GM19463 (cell line): ENCODE measurements around the gene XPNPEP1.
"Not testable (repeated sequence)": the region's sequence is repeated elsewhere in the genome, so short reads cannot be mapped to it uniquely, and the experiment has no call there.

Experiments used
- ATAC-seq: cut with Tn5 transposase; IDR thresholded peaks from one replicate; pipeline ENCODE4 v1.9.1; 2021; ENCODE audit warnings: mild to moderate bottlenecking, moderate library complexity; ENCODE audit not compliant: unreplicated experiment

Gene XPNPEP1

DNA sequence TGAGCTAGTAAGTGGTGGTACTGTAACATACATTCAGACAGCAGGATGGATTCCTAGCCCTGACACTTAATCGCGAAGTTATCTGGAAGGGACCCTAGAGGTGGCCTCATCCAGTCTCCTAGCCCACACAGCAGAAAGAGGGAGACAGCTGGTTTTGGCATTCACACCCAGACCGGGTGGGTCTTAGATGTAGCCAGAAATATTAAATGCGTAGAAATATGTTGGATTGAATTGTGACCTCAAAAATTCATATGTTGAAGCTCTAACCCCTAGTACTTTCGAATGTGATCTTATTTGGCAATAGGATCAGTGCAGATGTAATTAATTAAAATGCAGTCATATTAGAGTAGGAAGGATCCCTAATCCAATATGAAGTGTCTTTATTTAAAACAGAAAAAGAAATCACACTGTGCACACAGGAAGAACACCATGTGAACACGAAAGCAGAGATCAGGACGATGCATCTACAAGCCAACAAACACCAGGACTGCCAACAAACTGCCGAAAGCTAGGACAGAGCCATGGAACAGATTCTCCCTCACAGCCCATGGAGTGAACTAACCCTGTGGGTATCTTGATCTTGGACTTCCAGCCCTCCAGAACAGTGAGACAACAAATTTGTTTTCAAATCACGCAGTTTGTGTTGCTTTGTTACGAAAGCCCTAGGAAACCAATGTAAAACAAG is 2.9 kb upstream of the XPNPEP1 start:
- no peak for ATAC-seq

- no peak for ATAC-seq
Measured at GRCh38 chr10:109924967-109925620, 1.8 kb upstream of the XPNPEP1 start.

GRCh38 chr10:109924087-109924486 is 776 bp upstream of the XPNPEP1 start:
- ATAC-seq, result no peak

- no peak for ATAC-seq
Measured at GRCh38 chr10:109922358-109922975, 844 bp downstream of the XPNPEP1 start.

GRCh38 chr10:109920016-109920415 is 3.3 kb downstream of the XPNPEP1 start:
- ATAC-seq, result no peak

- no peak for ATAC-seq
Measured at GRCh38 chr10:109919220-109919619, 4.1 kb downstream of the XPNPEP1 start.

DNA sequence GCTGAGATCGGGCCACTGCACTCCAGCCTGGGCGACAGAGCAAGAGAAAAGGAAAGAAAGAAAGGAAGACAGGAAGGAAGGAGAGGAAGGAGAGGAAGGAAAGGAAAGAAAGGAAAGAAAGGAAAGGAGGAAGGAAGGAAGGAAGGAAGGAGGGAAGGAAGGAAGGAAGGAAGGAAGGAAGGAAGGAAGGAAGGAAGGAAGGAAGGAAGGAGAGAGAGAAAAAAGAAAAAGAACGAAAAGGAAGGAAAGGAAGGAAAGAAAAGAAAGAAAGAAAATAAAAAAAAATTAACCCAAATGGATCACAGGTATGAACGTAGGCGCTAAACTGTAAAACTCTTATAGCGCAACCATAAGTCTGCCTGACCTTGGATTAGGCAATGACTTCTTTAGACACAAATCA is 4.6 kb downstream of the XPNPEP1 start:
- ATAC-seq, result not testable (repeated sequence)

DNA sequence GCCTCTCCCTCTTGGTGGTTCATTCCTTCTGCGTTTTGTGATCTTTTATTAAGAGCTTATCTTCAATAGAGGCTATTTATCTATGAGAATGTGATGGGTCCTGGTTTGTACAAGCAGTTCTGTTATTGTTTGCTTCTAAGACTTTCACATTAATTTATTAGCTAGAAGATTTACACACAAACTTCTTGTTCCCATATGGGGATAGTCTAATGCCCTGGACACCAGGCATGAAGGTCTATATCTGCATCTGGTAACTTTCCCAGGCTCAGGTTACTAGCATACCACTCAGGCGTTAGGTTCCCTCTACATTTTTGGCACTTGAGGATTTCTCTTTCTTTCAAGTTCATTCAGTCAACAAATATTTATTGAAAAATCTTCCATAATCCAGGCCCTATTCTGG is 7.7 kb downstream of the XPNPEP1 start:
- ATAC-seq, result no peak

GRCh38 chr10:109914966-109915365 is 8.3 kb downstream of the XPNPEP1 start:
- peak; percentile 24 for ATAC-seq

DNA sequence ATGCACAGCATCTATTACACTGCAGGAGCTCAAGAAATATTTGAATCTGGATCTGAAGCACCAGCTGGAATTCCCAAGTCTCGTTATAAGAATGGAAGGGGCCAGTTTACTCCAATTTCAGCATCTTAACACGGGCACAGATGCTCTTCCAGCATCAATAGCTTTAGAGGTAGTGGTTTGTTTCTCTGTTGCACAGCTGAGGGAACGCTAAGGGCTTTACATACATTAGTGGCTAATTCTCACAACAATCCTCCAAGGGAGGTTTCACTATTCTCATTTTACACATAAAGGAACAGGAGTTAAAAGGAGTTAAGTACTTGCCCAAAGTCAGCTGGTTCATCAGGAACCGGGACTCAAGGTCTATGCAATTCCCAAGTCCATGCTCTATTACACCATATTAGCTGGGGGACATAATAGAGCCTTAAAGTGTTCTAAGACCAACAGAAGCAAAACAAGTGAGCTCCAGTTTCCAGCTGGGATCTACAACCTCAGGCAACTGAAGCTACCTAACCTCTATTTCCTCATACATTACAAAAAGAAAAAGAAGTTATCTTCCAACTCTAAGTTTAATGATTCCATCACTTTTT is 9.9 kb downstream of the XPNPEP1 start:
- no peak for ATAC-seq

DNA sequence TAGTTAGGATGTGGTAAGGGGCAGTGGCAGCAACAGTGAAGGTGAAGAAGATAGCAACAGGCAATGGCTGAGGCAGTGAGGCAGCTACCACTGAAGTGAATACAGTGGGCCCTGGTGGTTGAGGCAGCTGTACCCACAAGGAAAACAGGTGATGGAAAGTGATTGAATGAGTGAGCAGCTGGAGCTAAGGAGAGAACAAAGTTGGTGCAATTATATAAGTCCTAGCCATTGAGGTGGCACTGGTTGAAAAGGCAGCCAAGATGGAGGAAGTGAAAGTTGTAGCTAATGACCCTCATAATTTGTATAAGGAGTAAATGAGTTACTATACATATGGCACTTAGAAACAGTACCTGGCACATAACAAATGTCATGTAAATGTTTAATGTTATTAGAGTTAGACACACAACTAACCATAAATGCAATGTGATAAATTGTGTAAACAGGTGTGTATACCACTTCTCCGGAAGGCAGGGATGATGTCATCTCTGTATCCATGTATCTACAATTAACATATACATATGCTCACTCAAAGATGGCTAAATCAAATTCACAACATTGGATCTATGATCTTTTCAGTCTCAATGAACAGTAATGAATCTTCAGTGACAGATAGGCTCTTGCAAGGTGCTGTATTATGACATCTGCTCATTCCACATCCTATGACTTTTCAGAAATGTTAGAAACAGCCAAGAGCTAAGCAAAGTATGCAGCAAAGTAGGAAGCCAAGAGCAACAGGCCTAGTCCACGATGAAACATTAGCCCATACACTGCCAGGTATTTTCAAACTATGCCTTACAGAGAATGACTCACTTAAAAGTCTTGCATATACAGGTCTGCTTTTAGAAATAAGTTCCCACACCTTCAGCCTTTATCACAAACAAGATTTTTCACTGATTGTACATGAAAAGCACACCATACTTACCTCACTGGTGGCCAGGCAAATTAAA is 10.7 kb downstream of the XPNPEP1 start:
- peak; percentile 78 for ATAC-seq

GRCh38 chr10:109911903-109912302 is 11.4 kb downstream of the XPNPEP1 start:
- no peak for ATAC-seq

- no peak for ATAC-seq
Measured at GRCh38 chr10:109906316-109906715, 17.0 kb downstream of the XPNPEP1 start.

DNA sequence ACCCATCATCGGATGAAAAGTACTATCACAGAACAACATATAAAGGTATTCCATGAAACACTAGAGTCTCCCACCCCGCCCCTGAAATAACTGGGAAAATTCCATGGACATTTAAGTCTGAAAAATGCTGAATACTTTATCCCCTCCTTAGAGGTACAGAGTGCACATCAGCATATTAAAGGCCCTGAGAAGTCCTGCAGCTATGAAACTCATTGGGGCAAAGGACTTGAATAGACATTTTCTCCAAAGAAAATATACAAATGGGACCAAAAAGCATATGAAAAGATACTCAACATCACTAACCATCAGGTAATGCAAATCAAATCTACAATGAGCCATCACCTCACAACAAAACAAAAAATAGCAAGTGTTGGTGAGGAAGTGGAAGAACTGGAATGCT is 18.9 kb downstream of the XPNPEP1 start:
- ATAC-seq, result no peak

GRCh38 chr10:109902992-109903947 is 20.0 kb downstream of the XPNPEP1 start:
- ATAC-seq, result peak; percentile 80

- no peak for ATAC-seq
Measured at GRCh38 chr10:109899356-109900331, 23.7 kb downstream of the XPNPEP1 start.

- no peak for ATAC-seq
Measured at GRCh38 chr10:109898666-109899355, 24.5 kb downstream of the XPNPEP1 start.

- ATAC-seq, result no peak
Measured at GRCh38 chr10:109898007-109898406, 25.3 kb downstream of the XPNPEP1 start.
